Keratinocyte (primary cell): Measurements from ENCODE around the gene CCDC40. TPM values are rescaled to one million over a fixed set of nuclear protein-coding genes. Genes with fewer than 3 reads are reported as not detected.

Experiments
- DNase-seq: peaks from one replicate; pipeline ENCODE4 v3.0.0-alpha.2; 2011; ENCODE audit warnings: low read depth, missing footprints, low spot score
- FAIRE-seq: peaks from 2 replicates; lab custom pipeline; 2011; peaks lifted over from hg19 to GRCh38; lab: Jason Lieb, UNC
- H2AFZ ChIP-seq: 2 replicates; pipeline ENCODE4 v1.6.0; 2012; ENCODE audit warnings: low read length, control low read depth, inconsistent platforms; ENCODE audit not compliant: control insufficient read depth
- H3K27ac ChIP-seq: 2 replicates; pipeline ENCODE4 v1.5.1; 2011; ENCODE audit warnings: low read length; ENCODE audit not compliant: control insufficient read depth, insufficient read depth
- H3K27me3 ChIP-seq: 3 replicates; pipeline ENCODE4 v1.6.0; 2011; ENCODE audit warnings: low read length; ENCODE audit not compliant: control insufficient read depth, insufficient read depth; ENCODE audit errors: extremely low read depth
- H3K36me3 ChIP-seq, 2 experiments: 2 replicates in 1 of 2; 3 replicates in 1 of 2; pipeline ENCODE4 v1.5.1; 2011; ENCODE audit warnings: low read length in 2 of 2, mild to moderate bottlenecking in 1 of 2; ENCODE audit not compliant: control insufficient read depth in 2 of 2, insufficient read depth in 2 of 2; ENCODE audit errors: extremely low read depth in 1 of 2
- H3K4me1 ChIP-seq: 3 replicates; pipeline ENCODE4 v1.5.1; 2011; ENCODE audit warnings: low read length; ENCODE audit not compliant: control insufficient read depth, insufficient read depth; ENCODE audit errors: extremely low read depth
- H3K4me2 ChIP-seq: 3 replicates; pipeline ENCODE4 v1.6.0; 2011; ENCODE audit warnings: low read depth, low read length; ENCODE audit not compliant: control insufficient read depth, insufficient read depth; ENCODE audit errors: extremely low read depth
- H3K4me3 ChIP-seq, 3 experiments: fragments of 200-600 bp in 1 of 3; sonication (generic) in 1 of 3; 2 replicates in 2 of 3; 3 replicates in 1 of 3; pipeline ENCODE4 v1.5.1; 2011 to 2016; ENCODE audit warnings: low read length in 3 of 3, mild to moderate bottlenecking in 3 of 3, control low read depth in 2 of 3, inconsistent platforms in 1 of 3, low read depth in 1 of 3, mixed read lengths in 1 of 3, mixed run types in 1 of 3, moderate library complexity in 1 of 3; ENCODE audit not compliant: control insufficient read depth in 2 of 3, insufficient read depth in 2 of 3; ENCODE audit errors: extremely low read depth in 1 of 3
- H3K79me2 ChIP-seq: 2 replicates; pipeline ENCODE4 v1.6.0; 2012; ENCODE audit warnings: low read length; ENCODE audit not compliant: control insufficient read depth, insufficient read depth
- H3K9ac ChIP-seq: 3 replicates; pipeline ENCODE4 v1.6.0; 2011; ENCODE audit warnings: low read length; ENCODE audit not compliant: control insufficient read depth, insufficient read depth; ENCODE audit errors: extremely low read depth
- H3K9me1 ChIP-seq: 3 replicates; pipeline ENCODE4 v1.6.0; 2011; ENCODE audit warnings: low read length; ENCODE audit not compliant: control insufficient read depth, insufficient read depth; ENCODE audit errors: extremely low read depth
- H3K9me3 ChIP-seq: 2 replicates; pipeline ENCODE4 v1.5.1; 2012; ENCODE audit warnings: low read depth, low read length; ENCODE audit not compliant: control insufficient read depth
- H4K20me1 ChIP-seq: 3 replicates; pipeline ENCODE4 v1.6.0; 2011; ENCODE audit warnings: low read length; ENCODE audit not compliant: control insufficient read depth, insufficient read depth; ENCODE audit errors: extremely low read depth
- EZH2 ChIP-seq: IDR thresholded peaks from one replicate; pipeline ENCODE4 v1.6.1; 2012; ENCODE audit warnings: inconsistent platforms, mild to moderate bottlenecking, low read length, moderate library complexity
- dilution Hi-C: fragments of 300-500 bp; cut with MboI; formaldehyde crosslinking; loops from one replicate; pipeline ENCODE4 v1.7.0; 2020; ENCODE audit warnings: low sequenced_read_pairs; ENCODE audit not compliant: extremely low pct_ligation_motif_present
- polyA plus RNA-seq, 5 experiments: library from polyadenylated mRNA; depleted of rRNA in 3 of 5; stranded (reverse) in 3 of 5; stranded (forward) in 1 of 5; unstranded in 1 of 5; fragments of >200 nt; gene quantifications; 1 replicate in 1 of 5; 2 replicates in 3 of 5; 3 replicates in 1 of 5; pipeline versions ENCODE4 v1.2.1 to v1.2.3, GENCODE V29; 2011 to 2012; ENCODE audit warnings: missing spikeins in 2 of 5, low read depth in 1 of 5, low replicate concordance in 1 of 5
- TF ChIP-seq, protein P1 (sequence below), 3 experiments: IDR thresholded peaks in 1 of 3; conservative IDR thresholded peaks in 1 of 3; optimal IDR thresholded peaks in 1 of 3; 2 replicates in 2 of 3; 3 replicates in 1 of 3; pipeline versions ENCODE3 to v1.5.1; 2011; ENCODE audit warnings: low read length in 3 of 3, mild to moderate bottlenecking in 3 of 3, moderate library complexity in 2 of 3, control low read depth in 1 of 3, inconsistent platforms in 1 of 3; ENCODE audit not compliant: insufficient read depth in 2 of 3; ENCODE audit errors: extremely low read depth in 1 of 3

CCDC40 gene
- polyA plus RNA-seq, 1 donor (not counting 4 experiments of a cell fraction or from before 2014, with no cell fraction given): 2.4 TPM

DNA sequence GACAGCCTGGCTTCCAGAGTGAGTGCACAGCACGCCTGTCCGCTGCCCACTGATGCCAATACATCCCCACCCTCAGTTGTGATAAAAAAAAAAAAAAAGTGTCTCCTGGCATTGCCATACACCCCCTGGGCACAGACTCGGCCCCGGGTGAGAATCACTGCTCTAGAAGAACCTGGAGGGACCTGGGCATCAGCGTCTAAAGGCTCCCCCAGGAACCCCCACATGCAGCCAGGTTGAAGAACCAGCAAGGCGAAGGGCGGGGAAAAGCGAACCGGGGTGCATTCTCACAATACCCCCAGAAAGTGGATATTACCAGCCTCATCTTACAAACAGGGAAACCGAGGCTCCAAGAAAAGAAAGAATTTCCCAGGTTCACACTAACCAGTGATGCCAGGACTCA, 28.5 kb upstream of the CCDC40 start:
- dilution Hi-C loops: no loop called here
- DNase-seq: no peak
- H3K27me3 ChIP-seq: no peaks in the 10 kb centered on the region
- H3K9ac ChIP-seq: no peak overlapping the region
- H3K9me1 ChIP-seq: no peaks in the 10 kb centered on the region
- no peaks in the 10 kb centered on the region for H3K79me2 ChIP-seq
- H3K4me1 ChIP-seq: peaks cover 4% of the 10 kb centered on the region
- no peak for TF ChIP-seq EZH2
- TF ChIP-seq, protein P1, sequence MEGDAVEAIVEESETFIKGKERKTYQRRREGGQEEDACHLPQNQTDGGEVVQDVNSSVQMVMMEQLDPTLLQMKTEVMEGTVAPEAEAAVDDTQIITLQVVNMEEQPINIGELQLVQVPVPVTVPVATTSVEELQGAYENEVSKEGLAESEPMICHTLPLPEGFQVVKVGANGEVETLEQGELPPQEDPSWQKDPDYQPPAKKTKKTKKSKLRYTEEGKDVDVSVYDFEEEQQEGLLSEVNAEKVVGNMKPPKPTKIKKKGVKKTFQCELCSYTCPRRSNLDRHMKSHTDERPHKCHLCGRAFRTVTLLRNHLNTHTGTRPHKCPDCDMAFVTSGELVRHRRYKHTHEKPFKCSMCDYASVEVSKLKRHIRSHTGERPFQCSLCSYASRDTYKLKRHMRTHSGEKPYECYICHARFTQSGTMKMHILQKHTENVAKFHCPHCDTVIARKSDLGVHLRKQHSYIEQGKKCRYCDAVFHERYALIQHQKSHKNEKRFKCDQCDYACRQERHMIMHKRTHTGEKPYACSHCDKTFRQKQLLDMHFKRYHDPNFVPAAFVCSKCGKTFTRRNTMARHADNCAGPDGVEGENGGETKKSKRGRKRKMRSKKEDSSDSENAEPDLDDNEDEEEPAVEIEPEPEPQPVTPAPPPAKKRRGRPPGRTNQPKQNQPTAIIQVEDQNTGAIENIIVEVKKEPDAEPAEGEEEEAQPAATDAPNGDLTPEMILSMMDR (optimal IDR thresholded peaks at IDR 0.05 in 1 of 3, IDR thresholded peaks at IDR 0.05 in 1 of 3, conservative IDR thresholded peaks at IDR 0.05 in 1 of 3; ENCODE audit: extremely low read depth in 1 of 3, insufficient read depth in 2 of 3, low read length in 3 of 3): no peak
- no peak for FAIRE-seq
- no peak overlapping the region for H3K4me2 ChIP-seq
- peaks cover 2% of the 10 kb centered on the region for H4K20me1 ChIP-seq
- H3K4me3 ChIP-seq: no peak overlapping the region
- H3K36me3 ChIP-seq: peaks cover 4 to 8% of the 10 kb centered on the region in 2 experiments
- no peak overlapping the region for H3K27ac ChIP-seq
- no peak overlapping the region for H2AFZ ChIP-seq
- no peaks in the 10 kb centered on the region for H3K9me3 ChIP-seq

- no peak overlapping the region for H3K4me3 ChIP-seq
- H3K9me3 ChIP-seq: no peaks in the 10 kb centered on the region
- H4K20me1 ChIP-seq: peaks cover 2% of the 10 kb centered on the region
- dilution Hi-C loops: no loop called here
- DNase-seq (peak; percentile 17), FAIRE-seq (peak; percentile 20)
- no peak overlapping the region for H3K9ac ChIP-seq
- H3K27me3 ChIP-seq: no peaks in the 10 kb centered on the region
- H3K4me1 ChIP-seq: peaks cover 4% of the 10 kb centered on the region
- H3K9me1 ChIP-seq: no peaks in the 10 kb centered on the region
- H3K27ac ChIP-seq: no peak overlapping the region
- H3K4me2 ChIP-seq: no peak overlapping the region
- H3K36me3 ChIP-seq: peaks cover 8 to 9% of the 10 kb centered on the region in 2 experiments
- TF ChIP-seq EZH2: no peak
- TF ChIP-seq, protein P1 (optimal IDR thresholded peaks at IDR 0.05 in 1 of 3, IDR thresholded peaks at IDR 0.05 in 1 of 3, conservative IDR thresholded peaks at IDR 0.05 in 1 of 3; ENCODE audit: extremely low read depth in 1 of 3, insufficient read depth in 2 of 3, low read length in 3 of 3): peak; percentile 86 to 98 (median 87)
- H3K79me2 ChIP-seq: no peaks in the 10 kb centered on the region
- H2AFZ ChIP-seq: no peak overlapping the region
Observed at GRCh38 chr17:80008383-80008840, 28.0 kb upstream of the CCDC40 start.
